22Rv1 (cell line): Measurements from ENCODE around the gene KRT79.

Experiments used
- ZFX ChIP-seq: fragments of 450-650 bp; IDR thresholded peaks from 2 replicates; pipeline ENCODE4 v1.6.1; 2017; ENCODE audit warnings: antibody characterized with exemption, borderline replicate concordance
- TF ChIP-seq, protein P1 (sequence below): fragments of 450-650 bp; IDR thresholded peaks from 2 replicates; pipeline ENCODE4 v1.5.1; 2017; ENCODE audit warnings: mild to moderate bottlenecking

DNA sequence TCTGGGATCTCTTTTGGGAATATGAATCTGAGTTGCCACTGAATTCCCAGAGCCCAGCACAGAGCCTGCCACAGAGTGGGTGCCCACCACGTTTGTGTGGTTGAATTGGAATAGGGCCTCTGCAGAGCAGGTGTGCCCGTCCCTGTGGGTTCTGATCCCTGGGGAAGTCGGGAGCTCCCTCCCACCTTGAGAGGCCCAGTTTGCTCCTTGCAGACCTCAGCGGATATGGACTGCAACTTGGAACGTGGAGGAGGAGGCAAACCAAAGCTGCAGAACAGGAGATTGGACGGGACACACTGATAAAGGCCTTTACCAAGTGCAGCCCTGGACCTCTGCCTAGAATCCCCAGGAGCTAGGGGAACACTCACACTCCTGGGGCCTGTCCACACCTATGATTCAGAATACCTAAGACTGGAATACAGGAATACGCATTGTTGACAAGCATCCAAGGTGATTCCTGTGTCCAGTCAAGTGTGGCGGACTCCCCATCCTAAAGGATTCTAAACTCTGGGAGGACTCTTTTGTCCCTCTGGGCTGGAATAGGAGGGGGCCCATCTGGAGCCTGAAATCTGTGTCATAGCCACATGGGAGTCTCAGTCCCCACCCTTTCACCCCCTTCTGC, 59.4 kb downstream of the KRT79 start:
- TF ChIP-seq, protein P1, sequence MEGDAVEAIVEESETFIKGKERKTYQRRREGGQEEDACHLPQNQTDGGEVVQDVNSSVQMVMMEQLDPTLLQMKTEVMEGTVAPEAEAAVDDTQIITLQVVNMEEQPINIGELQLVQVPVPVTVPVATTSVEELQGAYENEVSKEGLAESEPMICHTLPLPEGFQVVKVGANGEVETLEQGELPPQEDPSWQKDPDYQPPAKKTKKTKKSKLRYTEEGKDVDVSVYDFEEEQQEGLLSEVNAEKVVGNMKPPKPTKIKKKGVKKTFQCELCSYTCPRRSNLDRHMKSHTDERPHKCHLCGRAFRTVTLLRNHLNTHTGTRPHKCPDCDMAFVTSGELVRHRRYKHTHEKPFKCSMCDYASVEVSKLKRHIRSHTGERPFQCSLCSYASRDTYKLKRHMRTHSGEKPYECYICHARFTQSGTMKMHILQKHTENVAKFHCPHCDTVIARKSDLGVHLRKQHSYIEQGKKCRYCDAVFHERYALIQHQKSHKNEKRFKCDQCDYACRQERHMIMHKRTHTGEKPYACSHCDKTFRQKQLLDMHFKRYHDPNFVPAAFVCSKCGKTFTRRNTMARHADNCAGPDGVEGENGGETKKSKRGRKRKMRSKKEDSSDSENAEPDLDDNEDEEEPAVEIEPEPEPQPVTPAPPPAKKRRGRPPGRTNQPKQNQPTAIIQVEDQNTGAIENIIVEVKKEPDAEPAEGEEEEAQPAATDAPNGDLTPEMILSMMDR = no peak
- TF ChIP-seq ZFX = no peak
